Ovary (tissue), 9 donors: ENCODE measurements around the gene KRT73. TPM values are rescaled to one million over a fixed set of nuclear protein-coding genes. Genes with fewer than 3 reads are reported as not detected.

Experiments used
- DNase-seq, 5 donors: peaks; one replicate each; pipeline ENCODE4 v3.0.0-alpha.2; 2019 to 2020
- H3K27ac ChIP-seq, 2 donors: fragments of 200-600 bp; one replicate each; pipeline versions ENCODE4 v1.5.1 to v1.8.0; 2019 to 2022
- H3K27me3 ChIP-seq: fragments of 200-600 bp; one replicate; pipeline ENCODE4 v1.8.0; 2022
- H3K36me3 ChIP-seq: fragments of 200-600 bp; sonication (generic); one replicate; pipeline ENCODE4 v1.5.1; 2019
- H3K4me1 ChIP-seq: one replicate; pipeline ENCODE4 v1.8.1; 2013; ENCODE audit warnings: mild to moderate bottlenecking, moderate library complexity; ENCODE audit not compliant: insufficient read depth
- H3K4me3 ChIP-seq: fragments of 200-600 bp; sonication (generic); one replicate; pipeline ENCODE4 v1.5.1; 2017
- H3K9me3 ChIP-seq, 2 donors: fragments of 200-600 bp in 1 of 2; sonication (generic) in 1 of 2; one replicate each; pipeline versions ENCODE4 v1.5.1 to v1.8.1; 2013 to 2019; ENCODE audit warnings: mild to moderate bottlenecking in 1 of 2, moderate library complexity in 1 of 2
- EP300 ChIP-seq: sonication (generic); formaldehyde crosslinking; IDR thresholded peaks from one replicate; pipeline ENCODE4 v1.6.1; 2017; ENCODE audit warnings: antibody characterized with exemption
- POLR2A ChIP-seq: fragments of 450-650 bp; IDR thresholded peaks from one replicate; pipeline ENCODE4 v1.6.1; 2017; ENCODE audit warnings: antibody characterized with exemption, mild to moderate bottlenecking, moderate library complexity
- WGBS, 3 donors: extraction: QIAGEN DNeasy Blood & Tissue Kit in 1 of 3; methylation state at CpG; one replicate each; pipeline versions ENCODE4 v1.1.5 to v1.1.7; 2013 to 2017; 5-methylcytosine and 5-hydroxymethylcytosine counted together
- intact Hi-C, 4 donors: fragments of 100-400 bp; cut with DNase I; formaldehyde crosslinking; loops; one replicate each; pipeline versions ENCODE4 v1.11.0 to v1.15.1; 2022 to 2023
- polyA plus RNA-seq, 2 donors: library from polyadenylated mRNA; stranded (reverse); fragments of 200-250 nt in 1 of 2; fragments of 350-450 nt in 1 of 2; fragmentation: Illumina TruSeq in 1 of 2; extraction: RNeasy Lipid Tissue Mini Kit (QIAGEN cat#74804) in 1 of 2; gene quantifications; one replicate each; pipeline ENCODE4 v1.2.3, GENCODE V29; 2013 to 2014
- total RNA-seq, 7 donors: library from RNA; depleted of rRNA in 2 of 7; stranded (reverse); fragments of >200 nt in 2 of 7; fragmentation: NEBNext Ultra II Directional in 3 of 7; extraction: Animal tissue kit (Norgen Biotek cat#: 25700) in 3 of 7; gene quantifications; one replicate each; pipeline versions ENCODE4 v1.1.0 to v1.2.4, GENCODE V29; 2016 to 2023
- TF ChIP-seq, protein P1 (sequence below), 3 donors: fragments of 450-650 bp in 2 of 3; fragments of 200-600 bp in 1 of 3; IDR thresholded peaks; one replicate each; pipeline versions ENCODE4 v1.5.1 to v1.8.0; 2016 to 2022; ENCODE audit warnings: antibody characterized with exemption in 3 of 3, mild to moderate bottlenecking in 1 of 3
- donor health status: DM: no; HTN: no; CAD: no; lungs with moderate emphysema.
- donor health status: DM: no; HTN: no; CAD: no.
- donor health status: Bipolar disorder and iron deficiency.
- donor health status: DM: yes; HTN: yes; CAD: no.
- donor health status: DM: no; HTN: no; CAD: no.
- donor health status: DM: yes; HTN: yes; CAD: no.

Gene KRT73
- total and polyA plus RNA-seq, 9 donors = not detected

DNA sequence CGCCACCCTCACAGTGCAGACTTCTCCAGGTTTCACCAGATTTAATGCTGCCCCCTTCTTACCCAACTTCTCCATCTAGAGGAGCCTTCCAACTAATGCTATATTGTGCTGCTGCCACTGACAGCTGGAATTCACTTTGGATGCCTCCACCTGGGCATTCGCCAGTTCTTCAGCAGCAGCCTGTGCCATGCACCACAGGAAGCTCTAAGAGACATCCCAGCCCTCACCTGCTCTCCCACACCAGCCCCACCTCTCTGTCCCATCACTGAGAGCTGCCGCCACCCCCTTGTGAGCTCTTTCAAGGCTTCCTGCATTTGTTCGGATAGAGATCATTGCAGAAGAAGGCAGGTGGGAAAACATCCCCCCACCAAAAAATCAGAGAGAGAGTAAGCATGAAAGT is 38.3 kb upstream of the KRT73 start:
- Histone ChIP-seq H3K36me3 (no peaks in the 10 kb centered on the region), H3K4me3 (no peak overlapping the region), H3K27me3 (no peaks in the 10 kb centered on the region), H3K27ac (no peak overlapping the region), H3K9me3 (no peaks in the 10 kb centered on the region), H3K4me1 (no peaks in the 10 kb centered on the region)
- intact Hi-C loops = no loop called here
- no peak for DNase-seq
- TF ChIP-seq EP300 (no peak), POLR2A (no peak)
- TF ChIP-seq, protein P1, sequence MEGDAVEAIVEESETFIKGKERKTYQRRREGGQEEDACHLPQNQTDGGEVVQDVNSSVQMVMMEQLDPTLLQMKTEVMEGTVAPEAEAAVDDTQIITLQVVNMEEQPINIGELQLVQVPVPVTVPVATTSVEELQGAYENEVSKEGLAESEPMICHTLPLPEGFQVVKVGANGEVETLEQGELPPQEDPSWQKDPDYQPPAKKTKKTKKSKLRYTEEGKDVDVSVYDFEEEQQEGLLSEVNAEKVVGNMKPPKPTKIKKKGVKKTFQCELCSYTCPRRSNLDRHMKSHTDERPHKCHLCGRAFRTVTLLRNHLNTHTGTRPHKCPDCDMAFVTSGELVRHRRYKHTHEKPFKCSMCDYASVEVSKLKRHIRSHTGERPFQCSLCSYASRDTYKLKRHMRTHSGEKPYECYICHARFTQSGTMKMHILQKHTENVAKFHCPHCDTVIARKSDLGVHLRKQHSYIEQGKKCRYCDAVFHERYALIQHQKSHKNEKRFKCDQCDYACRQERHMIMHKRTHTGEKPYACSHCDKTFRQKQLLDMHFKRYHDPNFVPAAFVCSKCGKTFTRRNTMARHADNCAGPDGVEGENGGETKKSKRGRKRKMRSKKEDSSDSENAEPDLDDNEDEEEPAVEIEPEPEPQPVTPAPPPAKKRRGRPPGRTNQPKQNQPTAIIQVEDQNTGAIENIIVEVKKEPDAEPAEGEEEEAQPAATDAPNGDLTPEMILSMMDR (IDR thresholded peaks at IDR 0.05) = no peak
- WGBS, 3 donors = 49 to 69% (median 55%) methylated on average over 4 of the region's 4 CpGs

DNA sequence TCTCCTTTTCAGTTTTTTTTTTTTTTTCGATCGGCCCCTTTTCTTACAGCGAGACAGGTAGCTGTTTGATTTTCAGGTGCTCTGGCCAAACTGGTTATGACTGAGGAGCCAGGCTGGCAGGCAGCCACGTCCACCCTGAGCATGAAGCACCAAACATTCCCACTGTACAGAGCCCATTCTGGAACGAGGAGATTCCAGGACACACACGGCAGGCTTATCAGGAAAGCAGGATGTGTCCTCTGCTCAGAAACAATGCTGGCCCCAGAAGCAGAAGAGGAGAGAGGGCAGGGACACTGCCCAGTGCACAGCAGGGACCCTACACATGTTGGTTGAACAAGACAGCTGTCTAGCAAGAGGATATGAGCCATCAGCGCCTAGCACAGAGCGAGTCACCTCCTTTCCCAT is 37.4 kb upstream of the KRT73 start:
- no peaks in the 10 kb centered on the region for H3K36me3 ChIP-seq
- no peak for TF ChIP-seq POLR2A
- TF ChIP-seq EP300 = no peak
- TF ChIP-seq, protein P1 (IDR thresholded peaks at IDR 0.05) = no peak
- no peak overlapping the region for H3K27ac ChIP-seq

DNA sequence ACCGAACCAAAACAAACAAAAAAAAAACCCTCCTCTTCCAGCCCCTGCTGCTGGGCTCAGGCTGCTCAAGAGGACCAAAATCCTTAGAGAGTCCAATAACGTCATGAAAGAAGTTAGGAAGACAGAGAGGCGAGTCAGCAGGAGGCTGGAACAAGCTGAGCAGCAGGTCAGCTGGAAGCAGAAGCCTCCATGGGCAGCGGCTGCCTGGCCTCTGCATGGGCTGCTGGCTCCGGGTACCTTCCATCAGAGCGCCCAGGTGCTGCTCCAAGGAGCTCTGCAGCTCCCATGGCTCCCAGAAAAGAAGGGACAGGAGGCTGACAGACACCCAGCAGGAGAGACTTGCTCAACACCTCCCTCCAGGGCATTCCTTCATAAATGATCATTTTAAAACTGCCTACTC is 36.9 kb upstream of the KRT73 start:
- no peaks in the 10 kb centered on the region for H3K36me3 ChIP-seq
- no peaks in the 10 kb centered on the region for H3K27me3 ChIP-seq
- no peak overlapping the region for H3K4me3 ChIP-seq
- intact Hi-C loops = no loop called here
- no peak for DNase-seq
- no peaks in the 10 kb centered on the region for H3K4me1 ChIP-seq
- WGBS, 3 donors = 56 to 63% (median 59%) methylated on average over 6 of the region's 6 CpGs
- no peak overlapping the region for H3K27ac ChIP-seq
- TF ChIP-seq EP300 (no peak), POLR2A (no peak)
- TF ChIP-seq, protein P1 (IDR thresholded peaks at IDR 0.05) = no peak
- H3K9me3 ChIP-seq = no peaks in the 10 kb centered on the region

More for the DNA sequence above, 37.4 kb upstream of the KRT73 start:
- intact Hi-C loops = no loop called here
- 42 to 62% (median 55%) methylated on average over 8 of the region's 8 CpGs for WGBS, 3 donors
- H3K9me3 ChIP-seq = no peaks in the 10 kb centered on the region
- no peaks in the 10 kb centered on the region for H3K4me1 ChIP-seq
- H3K4me3 ChIP-seq = no peak overlapping the region
- DNase-seq = no peak
- H3K27me3 ChIP-seq = no peaks in the 10 kb centered on the region

DNA sequence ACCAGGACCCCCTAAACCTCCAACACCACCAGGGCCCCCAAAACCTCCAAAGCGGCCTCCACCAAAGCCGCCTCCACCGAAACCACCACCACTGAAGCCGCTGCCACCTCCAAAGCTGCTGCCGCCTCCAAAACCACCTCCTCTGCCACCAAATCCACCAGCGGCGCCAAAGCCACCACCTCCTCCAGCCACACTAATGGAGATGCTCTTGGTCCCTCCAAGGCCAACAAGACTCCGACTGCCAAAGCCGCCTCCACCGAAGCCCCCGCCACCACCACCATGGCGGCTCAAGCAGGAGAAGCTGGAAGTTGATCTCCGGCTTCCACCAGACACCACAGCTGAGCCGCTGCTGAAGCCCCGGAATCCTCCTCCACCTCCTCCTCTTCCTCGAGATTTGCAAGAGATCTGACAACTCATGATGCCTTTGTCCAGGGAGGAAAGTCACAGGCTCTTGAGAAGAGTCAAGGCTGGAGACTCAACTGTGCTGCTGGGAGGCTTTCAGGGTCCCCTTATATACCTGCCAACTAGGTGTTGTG is 33.4 kb upstream of the KRT73 start, which contains the start of gene KRT2:
TSS of gene KRT2 (minus strand) at position 486 of the 536 bp plus-strand sequence. CDS start at position 417, 69 bp downstream.
- 91 to 95% (median 94%) methylated on average over 16 of the region's 16 CpGs for WGBS, 3 donors
- intact Hi-C loops = no loop called here
- DNase-seq = no peak
- Histone ChIP-seq H3K4me1 (no peaks in the 10 kb centered on the region), H3K27me3 (no peaks in the 10 kb centered on the region), H3K9me3 (no peaks in the 10 kb centered on the region), H3K27ac (no peak within 1 kb of the TSS), H3K4me3 (no peak within 1 kb of the TSS), H3K36me3 (no peaks in the 10 kb centered on the region)
- no peak for TF ChIP-seq POLR2A
- TF ChIP-seq, protein P1 (IDR thresholded peaks at IDR 0.05) = no peak
- TF ChIP-seq EP300 = no peak
